Activated CD4-positive, alpha-beta T cell treated with anti-CD3 and anti-CD28 coated beads for 24 hours (primary cell): Measurements from ENCODE around the gene PLIN4.

Experiments
- DNase-seq, 2 donors: peaks; one replicate each; pipeline ENCODE4 v3.0.0-alpha.2; 2020; ENCODE audit warnings: low read depth in 2 of 2

Gene PLIN4

GRCh38 chr19:4524808-4525562, 6.7 kb upstream of the PLIN4 start:
- DNase-seq: peak; percentile 53 to 63

- DNase-seq: no peak
These were observed 5.2 kb upstream of the PLIN4 start for GRCh38 chr19:4523306-4524110.

GRCh38 chr19:4522291-4523002, 4.2 kb upstream of the PLIN4 start:
- no peak for DNase-seq

- no peak for DNase-seq
These were observed 3.6 kb upstream of the PLIN4 start for GRCh38 chr19:4521888-4522242.

- no peak for DNase-seq
These were observed 3.0 kb upstream of the PLIN4 start for GRCh38 chr19:4521170-4521887.

GRCh38 chr19:4519521-4520277, 1.4 kb upstream of the PLIN4 start:
- no peak for DNase-seq

GRCh38 chr19:4519172-4519496, 848 bp upstream of the PLIN4 start:
- no peak for DNase-seq

- no peak for DNase-seq
These were observed 732 bp downstream of the PLIN4 start for GRCh38 chr19:4517451-4518057.

- no peak for DNase-seq
These were observed 1.4 kb downstream of the PLIN4 start for GRCh38 chr19:4516939-4517300.

GRCh38 chr19:4516199-4516938, 1.9 kb downstream of the PLIN4 start:
- DNase-seq: no peak

- DNase-seq: no peak
These were observed 2.6 kb downstream of the PLIN4 start for GRCh38 chr19:4515732-4516131.

GRCh38 chr19:4513248-4513647, 5.0 kb downstream of the PLIN4 start:
- no peak for DNase-seq

GRCh38 chr19:4512070-4512469, 6.2 kb downstream of the PLIN4 start:
- no peak for DNase-seq

GRCh38 chr19:4511300-4512054, 6.8 kb downstream of the PLIN4 start:
- no peak for DNase-seq

GRCh38 chr19:4510435-4511255, 7.6 kb downstream of the PLIN4 start:
- DNase-seq: no peak

- DNase-seq: no peak
These were observed 9.6 kb downstream of the PLIN4 start for GRCh38 chr19:4508698-4509097.

GRCh38 chr19:4507804-4508203, 10.5 kb downstream of the PLIN4 start:
- no peak for DNase-seq

GRCh38 chr19:4507150-4507452, 11.2 kb downstream of the PLIN4 start:
- no peak for DNase-seq
